GM10266 (cell line): ENCODE data around the gene TECTB.

Experiments
- DNase-seq: peaks from one replicate; pipeline ENCODE4 v3.0.0; 2012; ENCODE audit errors: extremely low spot score
- CTCF ChIP-seq: IDR thresholded peaks from 2 replicates; pipeline ENCODE4 v1.5.1; 2012; ENCODE audit warnings: mild to moderate bottlenecking, low read depth; ENCODE audit not compliant: control insufficient read depth, insufficient read depth; ENCODE audit errors: missing control alignments

The TECTB gene

GRCh38 chr10:112346774-112347173 lies 63.6 kb downstream of the TECTB start:
- DNase-seq, result no peak
- no peak for TF ChIP-seq CTCF

GRCh38 chr10:112347709-112348671 lies 64.8 kb downstream of the TECTB start:
- DNase-seq, result no peak
- TF ChIP-seq CTCF, result no peak

DNA sequence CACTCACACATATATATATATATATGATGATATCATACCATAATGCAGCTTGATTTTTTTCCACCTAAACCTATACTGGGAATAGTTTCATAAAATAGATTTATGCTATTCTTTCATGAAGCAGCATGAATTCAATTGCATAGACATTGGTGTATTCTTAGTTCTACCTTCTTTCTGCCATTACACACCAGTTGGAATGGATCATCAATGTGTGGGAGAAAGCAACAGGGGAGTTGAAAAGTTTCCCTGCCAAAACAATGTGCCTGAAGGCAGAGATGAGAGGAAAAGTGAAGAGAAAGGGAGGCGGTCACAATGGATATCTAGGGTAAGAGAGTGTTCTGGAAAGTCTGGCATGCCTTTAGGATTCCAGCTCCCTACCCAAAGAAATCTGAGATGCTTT lies 65.6 kb downstream of the TECTB start:
- DNase-seq, result no peak
- no peak for TF ChIP-seq CTCF

DNA sequence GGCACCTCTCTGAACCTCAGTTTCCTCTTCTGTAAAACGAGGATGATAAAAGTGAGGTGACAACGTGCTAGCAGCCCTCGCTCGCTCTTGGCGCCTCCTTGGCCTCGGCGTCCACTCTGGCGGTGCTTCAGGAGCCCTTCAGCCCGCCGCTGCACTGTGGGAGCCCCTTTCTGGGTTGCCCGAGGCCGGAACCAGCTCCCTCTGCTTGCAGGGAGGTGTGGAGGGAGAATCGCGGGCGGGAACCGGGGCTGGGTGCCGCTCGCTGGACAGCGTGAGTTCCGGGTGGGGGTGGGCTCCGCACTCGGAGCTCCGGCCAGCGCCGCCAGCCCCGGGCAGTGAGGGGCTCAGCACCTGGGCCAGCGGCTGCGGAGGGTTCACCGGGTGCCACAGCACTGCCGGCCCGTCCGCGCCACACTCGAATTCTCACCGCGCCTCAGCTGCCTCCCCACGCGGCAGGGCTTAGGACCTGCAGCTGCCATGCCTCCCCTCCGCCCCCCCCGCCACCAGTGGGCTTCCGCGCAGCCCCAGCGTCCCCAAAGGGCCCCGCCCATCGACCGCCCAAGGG lies 66.4 kb downstream of the TECTB start:
- DNase-seq, result no peak
- no peak for TF ChIP-seq CTCF

DNA sequence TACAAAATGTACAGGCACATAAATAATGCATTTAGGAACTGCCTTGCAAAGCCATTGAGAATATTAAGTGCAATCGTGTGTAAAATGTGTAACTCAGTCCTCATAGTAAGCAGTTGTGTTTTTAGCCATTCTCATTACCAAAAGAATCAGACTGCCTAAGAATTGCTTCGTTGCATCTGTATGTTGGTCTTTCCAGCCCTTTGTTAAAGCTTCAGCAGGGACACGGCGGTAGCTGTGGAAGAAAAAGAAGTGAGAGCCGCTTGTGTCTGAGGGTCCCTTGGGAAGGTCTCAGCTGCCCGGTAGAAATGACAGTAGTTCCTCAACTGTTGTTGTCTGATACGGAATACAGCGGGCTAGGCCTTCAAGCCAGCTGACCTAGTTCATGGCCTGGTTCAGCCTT lies 67.9 kb downstream of the TECTB start:
- no peak for DNase-seq
- TF ChIP-seq CTCF, result no peak

DNA sequence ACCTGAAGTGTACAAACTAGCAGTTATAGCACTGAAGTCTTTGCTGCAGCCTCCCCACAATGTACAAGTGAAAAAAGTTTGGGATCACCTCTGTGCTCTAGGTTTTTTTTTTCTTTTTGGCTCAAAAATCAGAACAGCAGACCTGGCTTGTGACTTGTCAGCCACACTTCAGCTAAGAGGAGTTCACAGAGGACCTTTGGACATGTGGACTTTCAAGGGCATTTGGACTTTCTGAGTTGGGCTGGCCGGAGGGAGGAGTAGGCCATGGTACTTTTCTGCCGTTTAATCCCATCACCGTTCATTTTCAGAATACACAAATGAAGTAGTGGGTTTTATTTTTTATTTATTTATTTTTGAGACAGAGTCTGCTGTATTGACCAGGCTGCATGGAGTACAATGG lies 68.8 kb downstream of the TECTB start:
- TF ChIP-seq CTCF, result no peak

GRCh38 chr10:112353046-112353445 lies 69.8 kb downstream of the TECTB start:
- no peak for TF ChIP-seq CTCF
- DNase-seq, result no peak

More for the DNA sequence above, 68.8 kb downstream of the TECTB start:
- no peak for DNase-seq
